Progenitor cell of endocrine pancreas (in vitro differentiated cells): ENCODE data around the gene CDH4. TPM values are rescaled to one million over a fixed set of nuclear protein-coding genes. Genes with fewer than 3 reads are reported as not detected.

ENCODE experiments used
- DNase-seq: peaks from one replicate; pipeline ENCODE4 v3.0.0; 2021; ENCODE audit warnings: low spot score; ENCODE audit not compliant: unreplicated experiment
- H3K27ac Mint-ChIP-seq: 2 replicates; pipeline ENCODE4 v1.8.0; 2021; ENCODE audit warnings: mild to moderate bottlenecking, moderate library complexity, mixed read lengths
- H3K27me3 Mint-ChIP-seq: 2 replicates; pipeline ENCODE4 v1.8.0; 2021; ENCODE audit warnings: mixed read lengths
- H3K36me3 Mint-ChIP-seq: 2 replicates; pipeline ENCODE4 v1.8.0; 2022; ENCODE audit warnings: mixed read lengths; ENCODE audit not compliant: insufficient read depth
- H3K4me1 Mint-ChIP-seq: 2 replicates; pipeline ENCODE4 v1.8.0; 2021; ENCODE audit warnings: low read depth, mixed read lengths
- H3K4me3 Mint-ChIP-seq: 2 replicates; pipeline ENCODE4 v1.8.0; 2021; ENCODE audit warnings: low read depth, mild to moderate bottlenecking, moderate library complexity, mixed read lengths
- H3K9me3 Mint-ChIP-seq: 2 replicates; pipeline ENCODE4 v1.8.0; 2021; ENCODE audit warnings: low read depth, mixed read lengths
- total RNA-seq: library from RNA; stranded (reverse); gene quantifications from 2 replicates; pipeline ENCODE4 v1.2.1, GENCODE V29; 2021
- TF ChIP-seq, protein P1 (sequence below): fragments of 200-600 bp; sonication (generic); IDR thresholded peaks from one replicate; pipeline ENCODE4 v1.5.0; 2021; ENCODE audit warnings: antibody characterized with exemption, mild to moderate bottlenecking; ENCODE audit not compliant: unreplicated experiment

CDH4 gene
- total RNA-seq, 1 donor from 2014 or later = 0.43 TPM

DNA sequence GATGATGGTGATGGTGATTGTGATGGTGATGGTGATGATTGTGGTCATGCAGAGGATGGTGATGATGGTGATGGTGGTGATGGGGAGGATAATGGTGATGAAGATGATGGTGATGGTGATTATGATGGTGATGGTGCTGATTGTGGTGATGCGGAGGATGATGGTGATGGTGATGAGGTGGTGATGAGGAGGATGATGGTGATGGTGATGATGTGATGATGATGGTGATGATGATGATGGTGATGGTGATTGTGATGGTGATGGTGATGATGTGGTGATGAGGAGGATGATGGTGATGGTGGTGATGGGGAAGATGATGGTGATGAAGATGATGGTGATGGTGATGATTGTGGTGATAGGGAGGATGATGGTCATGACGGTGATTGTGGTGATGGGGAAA lies 333.7 kb downstream of the CDH4 start:
- Mint-ChIP-seq H3K27me3 (peaks cover 25% of the 10 kb centered on the region), H3K27ac (no peak overlapping the region), H3K4me3 (no peak overlapping the region), H3K9me3 (no peaks in the 10 kb centered on the region), H3K4me1 (peaks cover 12% of the 10 kb centered on the region), H3K36me3 (no peaks in the 10 kb centered on the region)
- DNase-seq = no peak
- TF ChIP-seq, protein P1, sequence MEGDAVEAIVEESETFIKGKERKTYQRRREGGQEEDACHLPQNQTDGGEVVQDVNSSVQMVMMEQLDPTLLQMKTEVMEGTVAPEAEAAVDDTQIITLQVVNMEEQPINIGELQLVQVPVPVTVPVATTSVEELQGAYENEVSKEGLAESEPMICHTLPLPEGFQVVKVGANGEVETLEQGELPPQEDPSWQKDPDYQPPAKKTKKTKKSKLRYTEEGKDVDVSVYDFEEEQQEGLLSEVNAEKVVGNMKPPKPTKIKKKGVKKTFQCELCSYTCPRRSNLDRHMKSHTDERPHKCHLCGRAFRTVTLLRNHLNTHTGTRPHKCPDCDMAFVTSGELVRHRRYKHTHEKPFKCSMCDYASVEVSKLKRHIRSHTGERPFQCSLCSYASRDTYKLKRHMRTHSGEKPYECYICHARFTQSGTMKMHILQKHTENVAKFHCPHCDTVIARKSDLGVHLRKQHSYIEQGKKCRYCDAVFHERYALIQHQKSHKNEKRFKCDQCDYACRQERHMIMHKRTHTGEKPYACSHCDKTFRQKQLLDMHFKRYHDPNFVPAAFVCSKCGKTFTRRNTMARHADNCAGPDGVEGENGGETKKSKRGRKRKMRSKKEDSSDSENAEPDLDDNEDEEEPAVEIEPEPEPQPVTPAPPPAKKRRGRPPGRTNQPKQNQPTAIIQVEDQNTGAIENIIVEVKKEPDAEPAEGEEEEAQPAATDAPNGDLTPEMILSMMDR = no peak

DNA sequence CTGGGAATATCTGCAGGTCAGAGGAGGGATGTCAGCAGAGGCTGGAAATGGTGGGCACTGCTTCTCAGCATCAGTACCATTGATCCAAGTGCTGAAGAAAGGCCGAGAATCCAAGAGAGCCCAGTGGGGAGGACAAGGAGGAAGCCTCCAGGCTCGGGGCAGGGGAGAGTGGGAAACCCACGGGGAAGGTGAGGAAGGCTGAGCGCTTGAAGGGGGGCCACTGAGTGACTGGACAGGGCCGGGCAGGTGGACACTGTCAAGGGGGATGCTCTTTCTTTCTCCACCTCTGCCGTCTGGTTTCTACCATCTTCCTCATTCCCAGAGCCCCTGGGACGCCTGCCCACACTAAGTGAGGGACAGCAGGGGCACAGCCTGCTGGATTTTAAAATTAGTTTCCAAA lies 335.0 kb downstream of the CDH4 start:
- TF ChIP-seq, protein P1 = no peak
- no peak for DNase-seq
- Mint-ChIP-seq H3K27me3 (peaks cover 24% of the 10 kb centered on the region), H3K9me3 (no peaks in the 10 kb centered on the region), H3K36me3 (no peaks in the 10 kb centered on the region), H3K4me1 (peaks cover 12% of the 10 kb centered on the region), H3K4me3 (no peak overlapping the region), H3K27ac (no peak overlapping the region)

DNA sequence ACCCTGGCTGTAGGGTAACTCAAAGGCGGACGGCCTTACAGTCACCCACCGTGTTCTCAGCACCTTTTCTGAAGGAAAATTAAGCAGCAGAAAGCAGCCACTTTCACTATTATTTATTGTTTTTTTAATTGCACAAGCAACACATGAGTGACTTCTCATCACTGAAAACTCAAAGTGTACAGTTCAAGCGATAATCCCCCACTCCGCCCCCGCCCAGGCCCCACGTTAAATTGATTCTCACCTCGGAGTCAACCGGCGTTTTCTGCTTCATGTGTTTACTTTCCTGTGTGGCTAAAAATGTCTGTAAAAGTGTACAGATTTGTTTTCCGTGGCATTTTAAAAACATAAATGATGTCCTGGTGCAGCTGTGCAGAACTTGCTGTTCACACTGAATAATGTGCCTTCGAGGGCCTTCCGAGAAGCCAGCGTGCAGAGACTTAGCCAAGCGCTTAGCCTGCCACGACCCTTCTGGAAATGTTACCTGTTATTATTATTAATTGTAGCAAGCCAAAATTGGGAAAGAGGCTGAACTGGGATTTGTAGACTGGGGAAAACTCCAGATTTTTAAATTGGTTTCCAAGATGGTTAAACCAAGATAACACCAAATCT lies 335.7 kb downstream of the CDH4 start:
- Mint-ChIP-seq H3K27me3 (peaks cover 17% of the 10 kb centered on the region), H3K9me3 (peaks cover 6% of the 10 kb centered on the region), H3K27ac (no peak overlapping the region), H3K4me3 (no peak overlapping the region), H3K4me1 (peaks cover 11% of the 10 kb centered on the region), H3K36me3 (no peaks in the 10 kb centered on the region)
- no peak for DNase-seq
- TF ChIP-seq, protein P1 = no peak

DNA sequence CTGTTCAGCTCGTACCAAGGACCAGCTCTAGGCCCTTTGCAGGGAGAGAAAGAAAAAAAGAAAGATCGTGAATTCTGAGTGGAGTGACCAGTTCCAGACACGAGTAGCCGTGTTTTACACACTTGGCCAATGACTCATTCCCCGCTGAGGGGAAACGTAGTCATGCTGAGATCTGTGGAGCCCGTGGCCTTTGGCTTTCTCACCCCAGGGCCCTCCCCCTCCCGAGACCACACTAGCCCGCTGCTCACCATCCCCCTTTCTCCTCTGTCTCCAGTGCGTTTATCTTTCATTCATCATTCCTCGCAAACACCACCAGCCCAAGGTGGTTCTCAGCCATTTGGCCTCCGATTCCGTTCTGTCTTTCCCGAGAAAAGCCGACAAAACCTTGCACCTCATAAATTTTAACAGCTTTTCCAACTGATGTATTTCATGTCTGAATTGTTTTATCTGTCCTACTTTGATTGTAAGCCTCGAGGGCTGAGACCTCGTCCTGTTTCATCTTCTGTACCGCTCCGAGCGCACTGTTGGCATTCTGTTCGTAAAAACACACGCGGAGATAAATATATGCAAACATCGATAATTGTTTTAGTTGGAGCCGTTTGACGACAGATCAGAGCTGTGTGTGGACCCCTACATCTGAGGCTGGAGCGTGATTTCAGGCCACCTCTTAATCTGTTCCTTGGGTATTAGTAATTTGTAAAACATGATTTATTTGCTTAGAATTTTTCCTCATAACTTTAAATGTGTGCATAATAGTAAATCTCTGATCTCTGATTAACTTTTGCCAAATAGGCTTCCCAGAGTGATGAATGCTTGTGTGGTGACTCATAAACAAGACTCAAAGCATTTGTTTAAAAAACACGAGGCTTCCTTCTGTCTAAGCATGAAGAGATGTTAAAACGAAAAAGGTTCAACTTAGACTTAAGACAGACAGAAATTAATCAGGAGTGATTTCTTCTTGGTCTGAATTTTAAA lies 336.6 kb downstream of the CDH4 start:
- Mint-ChIP-seq H3K4me3 (no peak overlapping the region), H3K27ac (no peak overlapping the region), H3K9me3 (peaks cover 7% of the 10 kb centered on the region), H3K27me3 (peaks cover 12% of the 10 kb centered on the region), H3K4me1 (peaks cover 11% of the 10 kb centered on the region), H3K36me3 (no peaks in the 10 kb centered on the region)
- no peak for DNase-seq
- TF ChIP-seq, protein P1 = no peak

DNA sequence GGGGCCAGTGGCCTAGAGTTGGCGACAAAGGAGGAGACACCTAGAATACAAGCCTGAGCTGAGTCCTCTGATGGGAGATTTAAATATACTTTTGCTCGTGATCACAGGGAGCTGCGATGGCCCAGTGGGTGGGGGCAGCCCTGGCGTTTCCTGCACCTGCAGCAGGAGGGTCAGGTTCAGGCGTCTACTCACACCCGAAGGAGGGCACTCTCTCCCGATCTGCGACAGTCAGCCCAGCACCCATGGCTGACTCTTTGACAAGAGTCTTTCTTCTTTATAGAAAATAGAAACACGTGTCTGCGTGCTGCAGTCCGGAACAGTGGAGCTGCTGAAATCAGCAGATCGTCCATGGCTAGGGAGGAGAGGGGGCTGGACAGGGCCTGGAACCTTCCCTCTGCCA lies 338.2 kb downstream of the CDH4 start:
- Mint-ChIP-seq H3K27ac (no peak overlapping the region), H3K27me3 (peaks cover 4% of the 10 kb centered on the region), H3K4me1 (peaks cover 11% of the 10 kb centered on the region), H3K9me3 (peaks cover 7% of the 10 kb centered on the region), H3K36me3 (no peaks in the 10 kb centered on the region), H3K4me3 (no peak overlapping the region)
- TF ChIP-seq, protein P1 = no peak
- DNase-seq = no peak
